GM23338 (cell line): ENCODE data around the gene SGK1. TPM values are rescaled to one million over a fixed set of nuclear protein-coding genes. Genes with fewer than 3 reads are reported as not detected.

Source experiments
- ATAC-seq: fragments of 200-7000 bp; cut with Tn5 transposase; 3 replicates; pipeline ENCODE4 v1.9.1; 2020
- DNase-seq: peaks from one replicate; pipeline ENCODE4 v3.0.0-alpha.2; 2015; ENCODE audit warnings: low spot score
- H2AFZ ChIP-seq: fragments of 200-600 bp; sonication (generic); 2 replicates; pipeline ENCODE4 v1.8.0; 2016; ENCODE audit warnings: antibody characterized with exemption, mild to moderate bottlenecking, moderate library complexity
- H3F3A ChIP-seq: fragments of 200-600 bp; sonication (generic); replicated peaks from 2 replicates; pipeline ENCODE4 v1.8.0; 2017; ENCODE audit warnings: antibody characterized with exemption, mixed run types, low read depth
- H3K27ac ChIP-seq: fragments of 200-600 bp; sonication (generic); 2 replicates; pipeline ENCODE4 v1.6.1; 2016; ENCODE audit warnings: low read depth
- H3K27me3 ChIP-seq: fragments of 200-600 bp; sonication (generic); 2 replicates; pipeline ENCODE4 v1.8.0; 2016; ENCODE audit warnings: mild to moderate bottlenecking, mixed run types, moderate library complexity; ENCODE audit not compliant: insufficient read depth
- H3K36me3 ChIP-seq: fragments of 200-600 bp; sonication (generic); 2 replicates; pipeline ENCODE4 v1.8.0; 2016; ENCODE audit warnings: mild to moderate bottlenecking; ENCODE audit not compliant: insufficient read depth
- H3K4me1 ChIP-seq: fragments of 200-600 bp; sonication (generic); 2 replicates; pipeline ENCODE4 v1.8.0; 2016; ENCODE audit warnings: mild to moderate bottlenecking, moderate library complexity; ENCODE audit not compliant: insufficient read depth
- H3K4me2 ChIP-seq: fragments of 200-600 bp; sonication (generic); 2 replicates; pipeline ENCODE4 v1.7.1; 2017; ENCODE audit warnings: mixed run types
- H3K4me3 ChIP-seq: fragments of 200-600 bp; sonication (generic); 2 replicates; pipeline ENCODE4 v1.6.1; 2016; ENCODE audit warnings: mixed run types
- H3K79me2 ChIP-seq: fragments of 200-600 bp; sonication (generic); replicated peaks from 2 replicates; pipeline ENCODE4 v1.8.0; 2017; ENCODE audit warnings: mild to moderate bottlenecking; ENCODE audit not compliant: insufficient read depth
- H3K9me2 ChIP-seq: fragments of 200-600 bp; sonication (generic); 2 replicates; pipeline ENCODE4 v1.8.0; 2017; ENCODE audit not compliant: insufficient read depth
- H4K20me1 ChIP-seq: fragments of 200-600 bp; sonication (generic); replicated peaks from 2 replicates; pipeline ENCODE4 v1.8.0; 2017; ENCODE audit warnings: mild to moderate bottlenecking; ENCODE audit not compliant: insufficient read depth
- H3K27ac Mint-ChIP-seq: 2 replicates; pipeline ENCODE4 v1.8.0; 2020; ENCODE audit warnings: inconsistent platforms, mild to moderate bottlenecking, moderate library complexity, mixed read lengths
- H3K27me3 Mint-ChIP-seq: 3 replicates; pipeline ENCODE4 v1.8.0; 2022; ENCODE audit warnings: low read depth, mild to moderate bottlenecking, moderate library complexity, mixed read lengths, inconsistent platforms; ENCODE audit not compliant: insufficient read depth, poor library complexity
- H3K36me3 Mint-ChIP-seq: 3 replicates; pipeline ENCODE4 v1.8.0; 2021; ENCODE audit warnings: low read depth, mild to moderate bottlenecking, inconsistent platforms, moderate library complexity, mixed read lengths
- H3K4me1 Mint-ChIP-seq: 3 replicates; pipeline ENCODE4 v1.8.0; 2020; ENCODE audit warnings: mild to moderate bottlenecking, inconsistent platforms, mixed read lengths
- H3K4me3 Mint-ChIP-seq: 3 replicates; pipeline ENCODE4 v1.8.0; 2021; ENCODE audit warnings: moderate library complexity, mild to moderate bottlenecking, inconsistent platforms, mixed read lengths
- H3K9me3 Mint-ChIP-seq: 3 replicates; pipeline ENCODE4 v1.8.0; 2020; ENCODE audit warnings: moderate library complexity, mild to moderate bottlenecking, inconsistent platforms, mixed read lengths
- CREB1 ChIP-seq: fragments of 250-450 bp; sonication (Bioruptor Pico); IDR thresholded peaks from 2 replicates; pipeline ENCODE4 v1.5.0; 2020; ENCODE audit warnings: low read depth, mild to moderate bottlenecking, moderate library complexity
- CTCF ChIP-seq, 2 experiments: fragments of 200-600 bp in 1 of 2; sonication (generic) in 1 of 2; conservative IDR thresholded peaks; 2 replicates each; pipeline versions ENCODE4 v1.5.1 to v1.6.1; 2016 to 2017; ENCODE audit warnings: antibody characterized with exemption in 2 of 2, low read depth in 2 of 2, mild to moderate bottlenecking in 2 of 2, moderate library complexity in 1 of 2
- EZH2 ChIP-seq: fragments of 200-600 bp; sonication (generic); IDR thresholded peaks from one replicate; pipeline ENCODE4 v1.8.0; 2017; ENCODE audit warnings: antibody characterized with exemption, mild to moderate bottlenecking, low read depth; ENCODE audit not compliant: unreplicated experiment
- EZH2phosphoT487 ChIP-seq: fragments of 200-600 bp; sonication (generic); IDR thresholded peaks from one replicate; pipeline ENCODE4 v1.8.1; 2018; ENCODE audit warnings: antibody characterized with exemption; ENCODE audit not compliant: unreplicated experiment
- JUNB ChIP-seq: IDR thresholded peaks from one replicate; pipeline ENCODE4 v1.6.1; 2016; ENCODE audit warnings: antibody characterized with exemption; ENCODE audit not compliant: unreplicated experiment
- NANOG ChIP-seq: IDR thresholded peaks from 2 replicates; pipeline ENCODE4 v1.6.1; 2016; ENCODE audit warnings: antibody characterized with exemption, borderline replicate concordance
- POLR2AphosphoS5 ChIP-seq: IDR thresholded peaks from 2 replicates; pipeline ENCODE4 v1.6.1; 2016; ENCODE audit warnings: antibody characterized with exemption, low read depth
- STAT1 ChIP-seq: IDR thresholded peaks from one replicate; pipeline ENCODE4 v1.6.1; 2016; ENCODE audit warnings: antibody characterized with exemption; ENCODE audit not compliant: unreplicated experiment
- ZNF114 ChIP-seq: fragments of 250-450 bp; sonication (Bioruptor Pico); IDR thresholded peaks from 2 replicates; pipeline ENCODE4 v1.5.0; 2020; ENCODE audit warnings: mild to moderate bottlenecking, moderate library complexity
- ZNF331 ChIP-seq: fragments of 250-450 bp; sonication (Bioruptor Pico); IDR thresholded peaks from 2 replicates; pipeline ENCODE4 v1.5.0; 2020; ENCODE audit warnings: low read depth, mild to moderate bottlenecking, moderate library complexity
- polyA plus RNA-seq: library from polyadenylated mRNA; unstranded; fragments of >200 nt; fragmentation: Nextera tagmentation; extraction: Ambion mirVana; gene quantifications from 2 replicates; pipeline ENCODE4 v1.2.1, GENCODE V29; 2016
- total RNA-seq: library from RNA; depleted of rRNA; stranded (reverse); fragments of >200 nt; shearing (Covaris generic); gene quantifications from 2 replicates; pipeline ENCODE4 v1.2.3, GENCODE V29; 2014
- TF ChIP-seq, protein P1 (sequence below): IDR thresholded peaks from 2 replicates; pipeline ENCODE4 v1.6.1; 2016; ENCODE audit warnings: antibody characterized with exemption
- TF ChIP-seq, protein P2 (sequence below): IDR thresholded peaks from one replicate; pipeline ENCODE4 v1.6.1; 2018; ENCODE audit warnings: antibody characterized with exemption; ENCODE audit not compliant: unreplicated experiment
- TF ChIP-seq, protein P3 (sequence below): fragments of 250-450 bp; sonication (Bioruptor Pico); IDR thresholded peaks from 2 replicates; pipeline ENCODE4 v1.5.0; 2020; ENCODE audit warnings: mild to moderate bottlenecking, moderate library complexity

SGK1 gene
- total and polyA plus RNA-seq, 2 experiments from 2014 or later = 16.3 to 37.2 TPM

DNA sequence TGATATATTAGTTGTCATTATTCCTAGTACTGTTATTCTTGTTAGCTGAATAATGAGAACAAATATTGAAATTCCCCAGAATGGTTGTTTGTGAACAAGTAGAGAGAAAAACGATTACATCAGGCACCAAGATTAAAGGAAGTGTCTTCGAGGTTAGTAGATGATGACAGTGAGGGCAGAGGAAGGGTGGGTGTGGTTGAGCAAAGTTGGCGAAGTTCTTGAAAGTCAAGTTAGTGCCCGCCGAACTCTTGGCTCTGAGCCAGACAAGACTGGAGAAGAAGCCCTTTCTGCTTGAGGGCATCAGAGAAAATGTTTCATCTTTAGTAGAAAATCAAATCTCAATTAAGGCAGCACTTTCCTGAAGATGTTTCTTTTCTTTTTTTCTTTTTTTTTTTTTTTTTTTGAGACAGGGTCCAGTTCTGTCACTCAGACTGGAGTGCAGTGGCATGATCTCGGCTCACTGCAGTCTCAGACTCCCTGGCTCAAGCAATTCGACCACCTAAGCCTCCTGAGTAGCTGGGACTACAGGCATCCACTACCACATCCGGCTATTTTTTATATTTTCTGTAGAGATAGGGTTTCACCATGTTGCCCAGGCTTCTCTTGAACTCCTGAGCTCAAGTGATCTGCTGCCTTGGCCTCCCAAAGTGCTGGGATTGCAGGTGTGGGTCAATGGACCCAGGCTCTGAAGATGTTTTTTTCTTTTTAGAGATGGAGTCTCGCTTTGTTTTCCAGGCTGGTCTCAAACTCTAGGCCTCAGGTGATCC lies 77.1 kb downstream of the SGK1 start:
- ATAC-seq (no peak), DNase-seq (no peak)
- peaks cover 3% of the 10 kb centered on the region; the same call in 2 of the 3 replicates for H3K9me3 Mint-ChIP-seq
- Histone ChIP-seq H2AFZ (peak overlapping the region; percentile 32; the same call in 1 of the 2 replicates), H3K4me1 (no peaks in the 10 kb centered on the region), H3K9me2 (no peaks in the 10 kb centered on the region), H4K20me1 (no peaks in the 10 kb centered on the region), H3K79me2 (no peaks in the 10 kb centered on the region), H3K36me3 (no peaks in the 10 kb centered on the region), H3K27me3 (no peaks in the 10 kb centered on the region), H3K4me3 (no peak overlapping the region), H3K4me2 (no peak overlapping the region), H3K27ac (no peak overlapping the region), H3F3A (no peaks in the 10 kb centered on the region)
- H3K36me3 Mint-ChIP-seq = peaks cover 3% of the 10 kb centered on the region; the same call in 1 of the 3 replicates
- H3K4me1 Mint-ChIP-seq = peaks cover 8% of the 10 kb centered on the region; the same call in 2 of the 3 replicates
- H3K4me3 Mint-ChIP-seq = no peak overlapping the region
- peaks cover 2% of the 10 kb centered on the region for H3K27me3 Mint-ChIP-seq
- no peak overlapping the region for H3K27ac Mint-ChIP-seq
- TF ChIP-seq, protein P1, sequence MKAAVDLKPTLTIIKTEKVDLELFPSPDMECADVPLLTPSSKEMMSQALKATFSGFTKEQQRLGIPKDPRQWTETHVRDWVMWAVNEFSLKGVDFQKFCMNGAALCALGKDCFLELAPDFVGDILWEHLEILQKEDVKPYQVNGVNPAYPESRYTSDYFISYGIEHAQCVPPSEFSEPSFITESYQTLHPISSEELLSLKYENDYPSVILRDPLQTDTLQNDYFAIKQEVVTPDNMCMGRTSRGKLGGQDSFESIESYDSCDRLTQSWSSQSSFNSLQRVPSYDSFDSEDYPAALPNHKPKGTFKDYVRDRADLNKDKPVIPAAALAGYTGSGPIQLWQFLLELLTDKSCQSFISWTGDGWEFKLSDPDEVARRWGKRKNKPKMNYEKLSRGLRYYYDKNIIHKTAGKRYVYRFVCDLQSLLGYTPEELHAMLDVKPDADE = no peak
- TF ChIP-seq NANOG (no peak), EZH2 (no peak), EZH2phosphoT487 (no peak), ZNF114 (no peak), STAT1 (no peak), JUNB (no peak), ZNF331 (CRISPR knock-in tag) (no peak), CTCF (conservative IDR thresholded peaks at IDR 0.05; ENCODE audit: low read depth in 2 of 2) (no peak), CREB1 (CRISPR knock-in tag) (no peak), POLR2AphosphoS5 (no peak)
- TF ChIP-seq, protein P2, sequence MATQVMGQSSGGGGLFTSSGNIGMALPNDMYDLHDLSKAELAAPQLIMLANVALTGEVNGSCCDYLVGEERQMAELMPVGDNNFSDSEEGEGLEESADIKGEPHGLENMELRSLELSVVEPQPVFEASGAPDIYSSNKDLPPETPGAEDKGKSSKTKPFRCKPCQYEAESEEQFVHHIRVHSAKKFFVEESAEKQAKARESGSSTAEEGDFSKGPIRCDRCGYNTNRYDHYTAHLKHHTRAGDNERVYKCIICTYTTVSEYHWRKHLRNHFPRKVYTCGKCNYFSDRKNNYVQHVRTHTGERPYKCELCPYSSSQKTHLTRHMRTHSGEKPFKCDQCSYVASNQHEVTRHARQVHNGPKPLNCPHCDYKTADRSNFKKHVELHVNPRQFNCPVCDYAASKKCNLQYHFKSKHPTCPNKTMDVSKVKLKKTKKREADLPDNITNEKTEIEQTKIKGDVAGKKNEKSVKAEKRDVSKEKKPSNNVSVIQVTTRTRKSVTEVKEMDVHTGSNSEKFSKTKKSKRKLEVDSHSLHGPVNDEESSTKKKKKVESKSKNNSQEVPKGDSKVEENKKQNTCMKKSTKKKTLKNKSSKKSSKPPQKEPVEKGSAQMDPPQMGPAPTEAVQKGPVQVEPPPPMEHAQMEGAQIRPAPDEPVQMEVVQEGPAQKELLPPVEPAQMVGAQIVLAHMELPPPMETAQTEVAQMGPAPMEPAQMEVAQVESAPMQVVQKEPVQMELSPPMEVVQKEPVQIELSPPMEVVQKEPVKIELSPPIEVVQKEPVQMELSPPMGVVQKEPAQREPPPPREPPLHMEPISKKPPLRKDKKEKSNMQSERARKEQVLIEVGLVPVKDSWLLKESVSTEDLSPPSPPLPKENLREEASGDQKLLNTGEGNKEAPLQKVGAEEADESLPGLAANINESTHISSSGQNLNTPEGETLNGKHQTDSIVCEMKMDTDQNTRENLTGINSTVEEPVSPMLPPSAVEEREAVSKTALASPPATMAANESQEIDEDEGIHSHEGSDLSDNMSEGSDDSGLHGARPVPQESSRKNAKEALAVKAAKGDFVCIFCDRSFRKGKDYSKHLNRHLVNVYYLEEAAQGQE = no peak
- TF ChIP-seq, protein P3, sequence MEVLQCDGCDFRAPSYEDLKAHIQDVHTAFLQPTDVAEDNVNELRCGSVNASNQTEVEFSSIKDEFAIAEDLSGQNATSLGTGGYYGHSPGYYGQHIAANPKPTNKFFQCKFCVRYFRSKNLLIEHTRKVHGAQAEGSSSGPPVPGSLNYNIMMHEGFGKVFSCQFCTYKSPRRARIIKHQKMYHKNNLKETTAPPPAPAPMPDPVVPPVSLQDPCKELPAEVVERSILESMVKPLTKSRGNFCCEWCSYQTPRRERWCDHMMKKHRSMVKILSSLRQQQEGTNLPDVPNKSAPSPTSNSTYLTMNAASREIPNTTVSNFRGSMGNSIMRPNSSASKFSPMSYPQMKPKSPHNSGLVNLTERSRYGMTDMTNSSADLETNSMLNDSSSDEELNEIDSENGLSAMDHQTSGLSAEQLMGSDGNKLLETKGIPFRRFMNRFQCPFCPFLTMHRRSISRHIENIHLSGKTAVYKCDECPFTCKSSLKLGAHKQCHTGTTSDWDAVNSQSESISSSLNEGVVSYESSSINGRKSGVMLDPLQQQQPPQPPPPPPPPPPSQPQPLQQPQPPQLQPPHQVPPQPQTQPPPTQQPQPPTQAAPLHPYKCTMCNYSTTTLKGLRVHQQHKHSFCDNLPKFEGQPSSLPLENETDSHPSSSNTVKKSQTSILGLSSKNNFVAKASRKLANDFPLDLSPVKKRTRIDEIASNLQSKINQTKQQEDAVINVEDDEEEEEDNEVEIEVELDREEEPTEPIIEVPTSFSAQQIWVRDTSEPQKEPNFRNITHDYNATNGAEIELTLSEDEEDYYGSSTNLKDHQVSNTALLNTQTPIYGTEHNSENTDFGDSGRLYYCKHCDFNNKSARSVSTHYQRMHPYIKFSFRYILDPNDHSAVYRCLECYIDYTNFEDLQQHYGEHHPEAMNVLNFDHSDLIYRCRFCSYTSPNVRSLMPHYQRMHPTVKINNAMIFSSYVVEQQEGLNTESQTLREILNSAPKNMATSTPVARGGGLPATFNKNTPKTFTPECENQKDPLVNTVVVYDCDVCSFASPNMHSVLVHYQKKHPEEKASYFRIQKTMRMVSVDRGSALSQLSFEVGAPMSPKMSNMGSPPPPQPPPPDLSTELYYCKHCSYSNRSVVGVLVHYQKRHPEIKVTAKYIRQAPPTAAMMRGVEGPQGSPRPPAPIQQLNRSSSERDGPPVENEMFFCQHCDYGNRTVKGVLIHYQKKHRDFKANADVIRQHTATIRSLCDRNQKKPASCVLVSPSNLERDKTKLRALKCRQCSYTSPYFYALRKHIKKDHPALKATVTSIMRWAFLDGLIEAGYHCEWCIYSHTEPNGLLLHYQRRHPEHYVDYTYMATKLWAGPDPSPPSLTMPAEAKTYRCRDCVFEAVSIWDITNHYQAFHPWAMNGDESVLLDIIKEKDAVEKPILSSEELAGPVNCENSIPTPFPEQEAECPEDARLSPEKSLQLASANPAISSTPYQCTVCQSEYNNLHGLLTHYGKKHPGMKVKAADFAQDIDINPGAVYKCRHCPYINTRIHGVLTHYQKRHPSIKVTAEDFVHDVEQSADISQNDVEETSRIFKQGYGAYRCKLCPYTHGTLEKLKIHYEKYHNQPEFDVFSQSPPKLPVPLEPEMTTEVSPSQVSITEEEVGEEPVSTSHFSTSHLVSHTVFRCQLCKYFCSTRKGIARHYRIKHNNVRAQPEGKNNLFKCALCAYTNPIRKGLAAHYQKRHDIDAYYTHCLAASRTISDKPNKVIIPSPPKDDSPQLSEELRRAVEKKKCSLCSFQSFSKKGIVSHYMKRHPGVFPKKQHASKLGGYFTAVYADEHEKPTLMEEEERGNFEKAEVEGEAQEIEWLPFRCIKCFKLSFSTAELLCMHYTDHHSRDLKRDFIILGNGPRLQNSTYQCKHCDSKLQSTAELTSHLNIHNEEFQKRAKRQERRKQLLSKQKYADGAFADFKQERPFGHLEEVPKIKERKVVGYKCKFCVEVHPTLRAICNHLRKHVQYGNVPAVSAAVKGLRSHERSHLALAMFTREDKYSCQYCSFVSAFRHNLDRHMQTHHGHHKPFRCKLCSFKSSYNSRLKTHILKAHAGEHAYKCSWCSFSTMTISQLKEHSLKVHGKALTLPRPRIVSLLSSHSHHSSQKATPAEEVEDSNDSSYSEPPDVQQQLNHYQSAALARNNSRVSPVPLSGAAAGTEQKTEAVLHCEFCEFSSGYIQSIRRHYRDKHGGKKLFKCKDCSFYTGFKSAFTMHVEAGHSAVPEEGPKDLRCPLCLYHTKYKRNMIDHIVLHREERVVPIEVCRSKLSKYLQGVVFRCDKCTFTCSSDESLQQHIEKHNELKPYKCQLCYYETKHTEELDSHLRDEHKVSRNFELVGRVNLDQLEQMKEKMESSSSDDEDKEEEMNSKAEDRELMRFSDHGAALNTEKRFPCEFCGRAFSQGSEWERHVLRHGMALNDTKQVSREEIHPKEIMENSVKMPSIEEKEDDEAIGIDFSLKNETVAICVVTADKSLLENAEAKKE (CRISPR knock-in tag) = no peak
